ENCODE data around the gene NUP93.

GRCh38 chr16:56764835-56765234 is 34.9 kb downstream of the NUP93 start:
- TF ChIP-seq EZH2 (IDR thresholded peaks at IDR 0.05; ENCODE audit: low read length) = no peak
- TF ChIP-seq CTCF (optimal IDR thresholded peaks at IDR 0.05 in 1 of 3, IDR thresholded peaks at IDR 0.05 in 1 of 3, conservative IDR thresholded peaks at IDR 0.05 in 1 of 3; ENCODE audit: extremely low read depth in 1 of 3, insufficient read depth in 2 of 3, low read length in 3 of 3) = no peak

All from keratinocyte (primary cell).